H1 (cell line): ENCODE data around the gene ITSN1. TPM values are rescaled to one million over a fixed set of nuclear protein-coding genes. Genes with fewer than 3 reads are reported as not detected.

Experiments used
- CTCF ChIA-PET: fragments of 300-600 bp; sonication (Branson Sonifier 250); formaldehyde crosslinking; loops from one replicate; lab custom pipeline; 2021; ENCODE audit not compliant: partially characterized antibody; lab: Charles Lee
- POLR2A ChIA-PET: fragments of 300-600 bp; sonication (Branson Sonifier 250); formaldehyde crosslinking; loops from one replicate; lab custom pipeline; 2021; ENCODE audit warnings: inconsistent platforms; ENCODE audit not compliant: partially characterized antibody; lab: Charles Lee
- DNase-seq, 2 experiments: peaks; one replicate each; pipeline versions ENCODE4 v3.0.0 to v3.0.0-alpha.2; 2010 to 2022; ENCODE audit warnings: low spot score in 2 of 2, low read depth in 1 of 2, mixed read lengths in 1 of 2
- FAIRE-seq: peaks from 2 replicates; lab custom pipeline; 2011; peaks lifted over from hg19 to GRCh38; lab: Jason Lieb, UNC
- H2AFZ ChIP-seq: 2 replicates; pipeline ENCODE4 v1.8.1; 2012; ENCODE audit warnings: low read length, inconsistent platforms
- H2AK5ac ChIP-seq: 2 replicates; pipeline ENCODE4 v1.6.1; 2013; ENCODE audit warnings: low read depth, low read length
- H2BK120ac ChIP-seq: replicated peaks from 2 replicates; pipeline ENCODE3; 2013; ENCODE audit warnings: low read depth, low read length, inconsistent platforms
- H2BK12ac ChIP-seq: 2 replicates; pipeline ENCODE4 v1.6.1; 2013; ENCODE audit warnings: low read depth, low read length
- H2BK15ac ChIP-seq: 2 replicates; pipeline ENCODE4 v1.6.1; 2013; ENCODE audit warnings: low read length
- H2BK20ac ChIP-seq: 2 replicates; pipeline ENCODE4 v1.6.1; 2013; ENCODE audit warnings: low read length
- H2BK5ac ChIP-seq: 2 replicates; pipeline ENCODE4 v1.6.1; 2013; ENCODE audit warnings: low read depth, low read length
- H3K14ac ChIP-seq: 2 replicates; pipeline ENCODE4 v1.6.1; 2013; ENCODE audit warnings: inconsistent platforms; ENCODE audit not compliant: insufficient read length
- H3K18ac ChIP-seq: 2 replicates; pipeline ENCODE4 v1.6.1; 2013; ENCODE audit warnings: low read length; ENCODE audit errors: extremely low read depth
- H3K23ac ChIP-seq: 2 replicates; pipeline ENCODE4 v1.6.1; 2013; ENCODE audit warnings: inconsistent platforms; ENCODE audit not compliant: insufficient read length
- H3K23me2 ChIP-seq: 2 replicates; pipeline ENCODE4 v1.6.1; 2013; ENCODE audit warnings: low read depth, low read length
- H3K27ac ChIP-seq: 2 replicates; pipeline ENCODE4 v1.6.1; 2011; ENCODE audit warnings: low read depth, low read length, inconsistent platforms
- H3K27me3 ChIP-seq, 4 experiments: replicated peaks in 1 of 4; 1 replicate in 1 of 4; 2 replicates in 3 of 4; pipeline versions ENCODE4 v1.6.1 to v1.8.1; 2011 to 2013; ENCODE audit warnings: low read length in 3 of 4, mild to moderate bottlenecking in 3 of 4, inconsistent platforms in 2 of 4, mixed read lengths in 2 of 4, moderate library complexity in 1 of 4; ENCODE audit not compliant: control insufficient read depth in 3 of 4, insufficient read depth in 3 of 4; ENCODE audit errors: extremely low read depth in 1 of 4
- H3K36me3 ChIP-seq, 4 experiments: 2 replicates each; pipeline versions ENCODE4 v1.6.1 to v1.8.1; 2011 to 2013; ENCODE audit warnings: mild to moderate bottlenecking in 4 of 4, low read length in 3 of 4, moderate library complexity in 2 of 4, control low read depth in 1 of 4, inconsistent platforms in 1 of 4; ENCODE audit not compliant: insufficient read depth in 4 of 4, control insufficient read depth in 2 of 4
- H3K4ac ChIP-seq: replicated peaks from 2 replicates; pipeline ENCODE3; 2013; ENCODE audit warnings: low read length, low read depth, mixed read lengths, inconsistent platforms; ENCODE audit not compliant: insufficient read length
- H3K4me1 ChIP-seq, 4 experiments: replicated peaks in 1 of 4; 1 replicate in 1 of 4; 2 replicates in 3 of 4; pipeline versions ENCODE4 v1.6.1 to v1.8.1; 2011 to 2013; ENCODE audit warnings: low read length in 3 of 4, inconsistent platforms in 2 of 4, mixed read lengths in 1 of 4; ENCODE audit not compliant: insufficient read depth in 4 of 4, control insufficient read depth in 3 of 4
- H3K4me2 ChIP-seq, 2 experiments: 2 replicates each; pipeline versions ENCODE4 v1.6.1 to v1.8.1; 2011 to 2013; ENCODE audit warnings: low read depth in 2 of 2, low read length in 2 of 2, control low read depth in 1 of 2, inconsistent platforms in 1 of 2, mild to moderate bottlenecking in 1 of 2; ENCODE audit not compliant: insufficient read depth in 1 of 2
- H3K4me3 ChIP-seq, 4 experiments: fragments of 200-600, 300-600 bp in 1 of 4; sonication (generic), shearing (Covaris generic), sonication (Bioruptor Twin) in 1 of 4; 2 replicates each; pipeline versions ENCODE4 v1.5.1 to v1.8.1; 2011 to 2016; ENCODE audit warnings: low read length in 4 of 4, low read depth in 3 of 4, control low read depth in 2 of 4, inconsistent platforms in 2 of 4, mild to moderate bottlenecking in 2 of 4, mixed read lengths in 1 of 4, moderate library complexity in 1 of 4; ENCODE audit not compliant: insufficient read depth in 2 of 4; ENCODE audit errors: extremely low read depth in 1 of 4
- H3K56ac ChIP-seq: replicated peaks from 2 replicates; pipeline ENCODE3; 2013; ENCODE audit warnings: low read depth, mild to moderate bottlenecking, mixed read lengths, low read length, inconsistent platforms; ENCODE audit not compliant: insufficient read length
- H3K79me1 ChIP-seq: 2 replicates; pipeline ENCODE4 v1.6.1; 2013; ENCODE audit warnings: low read depth, low read length, control low read depth
- H3K79me2 ChIP-seq, 2 experiments: 2 replicates each; pipeline versions ENCODE4 v1.6.1 to v1.8.1; 2012 to 2013; ENCODE audit warnings: low read length in 2 of 2, mild to moderate bottlenecking in 2 of 2, inconsistent platforms in 1 of 2; ENCODE audit not compliant: insufficient read depth in 2 of 2, control insufficient read depth in 1 of 2
- H3K9ac ChIP-seq, 4 experiments: replicated peaks in 1 of 4; 1 replicate in 1 of 4; 2 replicates in 3 of 4; pipeline versions ENCODE4 v1.6.1 to v1.8.1; 2011 to 2013; ENCODE audit warnings: low read depth in 3 of 4, low read length in 3 of 4, control low read depth in 2 of 4, mild to moderate bottlenecking in 2 of 4, moderate library complexity in 2 of 4, inconsistent platforms in 1 of 4; ENCODE audit errors: extremely low read depth in 1 of 4
- H3K9me3 ChIP-seq, 2 experiments: 2 replicates each; pipeline versions ENCODE4 v1.6.1 to v1.8.1; 2012 to 2013; ENCODE audit warnings: mild to moderate bottlenecking in 2 of 2, moderate library complexity in 2 of 2, control low read depth in 1 of 2, inconsistent platforms in 1 of 2, low read depth in 1 of 2, low read length in 1 of 2, mixed read lengths in 1 of 2; ENCODE audit not compliant: insufficient read depth in 2 of 2
- H4K20me1 ChIP-seq, 2 experiments: replicated peaks in 1 of 2; 2 replicates each; pipeline versions ENCODE3 to v1.8.1; 2011 to 2013; ENCODE audit warnings: inconsistent platforms in 2 of 2, low read length in 2 of 2, mild to moderate bottlenecking in 1 of 2; ENCODE audit not compliant: insufficient read depth in 2 of 2, control insufficient read depth in 1 of 2
- H4K5ac ChIP-seq: 2 replicates; pipeline ENCODE4 v1.6.1; 2013; ENCODE audit warnings: low read length, low read depth, mixed read lengths, inconsistent platforms; ENCODE audit not compliant: insufficient read length
- H4K8ac ChIP-seq: 2 replicates; pipeline ENCODE4 v1.8.0; 2013; ENCODE audit warnings: mild to moderate bottlenecking, moderate library complexity, low read length, inconsistent platforms; ENCODE audit not compliant: insufficient read depth; ENCODE audit errors: extremely low read depth
- H4K91ac ChIP-seq: replicated peaks from 2 replicates; pipeline ENCODE3; 2013; ENCODE audit warnings: low read length, mixed read lengths, inconsistent platforms; ENCODE audit not compliant: insufficient read length
- HDAC2 ChIP-seq, 2 experiments: fragments of 300-600 bp in 1 of 2; sonication (generic) in 1 of 2; IDR thresholded peaks; 2 replicates each; pipeline ENCODE4 v1.6.1; 2011 to 2012; ENCODE audit warnings: low read depth in 2 of 2, low read length in 2 of 2, mild to moderate bottlenecking in 2 of 2, moderate library complexity in 2 of 2, borderline replicate concordance in 1 of 2, inconsistent platforms in 1 of 2
- HDAC6 ChIP-seq: IDR thresholded peaks from one replicate; pipeline ENCODE4 v1.7.1; 2012; ENCODE audit warnings: low read depth, mild to moderate bottlenecking, inconsistent platforms, low read length, moderate library complexity
- MAFK ChIP-seq: IDR thresholded peaks from 2 replicates; pipeline ENCODE4 v1.6.1; 2012; ENCODE audit warnings: low read depth, mild to moderate bottlenecking, improper control_type of control experiment, low read length
- POLR2A ChIP-seq, 2 experiments: IDR thresholded peaks; 1 replicate in 1 of 2; 2 replicates in 1 of 2; pipeline ENCODE4 v1.6.1; 2011; ENCODE audit warnings: low read depth in 2 of 2, low read length in 2 of 2, mild to moderate bottlenecking in 2 of 2; ENCODE audit errors: control extremely low read depth in 1 of 2
- RBBP5 ChIP-seq: IDR thresholded peaks from 2 replicates; pipeline ENCODE4 v1.7.1; 2012; ENCODE audit warnings: low read depth, mild to moderate bottlenecking, inconsistent platforms, low read length, moderate library complexity, borderline replicate concordance
- RFX5 ChIP-seq: IDR thresholded peaks from 2 replicates; pipeline ENCODE4 v1.6.1; 2011; ENCODE audit warnings: low read depth, low read length, improper control_type of control experiment, borderline replicate concordance
- TCF12 ChIP-seq: IDR thresholded peaks from 2 replicates; pipeline ENCODE4 v1.6.1; 2011; ENCODE audit warnings: low read depth, mild to moderate bottlenecking, low read length
- WGBS, 2 experiments: shearing (Covaris generic) in 1 of 2; methylation state at CpG; one replicate each; pipeline versions ENCODE4 v1.1.6 to v1.1.7; 2013 to 2015; ENCODE audit warnings: low lambda C conversion rate in 2 of 2, mixed read lengths in 2 of 2, inconsistent platforms in 1 of 2, low coverage in 1 of 2, missing lambda C conversion rate in 1 of 2; ENCODE audit not compliant: insufficient replicate concordance in 2 of 2, insufficient coverage in 1 of 2, insufficient read length in 1 of 2; ENCODE audit errors: extremely low coverage in 1 of 2, missing lambda C conversion rate in 1 of 2; 5-methylcytosine and 5-hydroxymethylcytosine counted together
- polyA plus RNA-seq, 7 experiments: library from polyadenylated mRNA; depleted of rRNA in 3 of 7; stranded (reverse) in 5 of 7; unstranded in 2 of 7; fragments of >200 nt in 5 of 7; fragments of 200-250 nt in 2 of 7; gene quantifications; 1 replicate in 5 of 7; 2 replicates in 1 of 7; 4 replicates in 1 of 7; pipeline versions ENCODE4 v1.2.1 to v1.2.3, GENCODE V29; 2011 to 2013; ENCODE audit warnings: missing spikeins in 2 of 7, mixed read lengths in 2 of 7
- total RNA-seq: library from RNA; stranded (reverse); fragmentation: NEBNext Ultra II Directional; extraction: Animal tissue kit (Norgen Biotek cat#: 25700); gene quantifications from 2 replicates; pipeline ENCODE4 v1.2.1, GENCODE V29; 2021
- TF ChIP-seq, protein P1 (sequence below), 3 experiments: IDR thresholded peaks; 1 replicate in 2 of 3; 2 replicates in 1 of 3; pipeline versions ENCODE4 v1.5.1 to v1.6.1; 2011; ENCODE audit warnings: low read length in 3 of 3, mild to moderate bottlenecking in 3 of 3, inconsistent platforms in 2 of 3, low read depth in 1 of 3, moderate library complexity in 1 of 3; ENCODE audit not compliant: insufficient read depth in 1 of 3; ENCODE audit errors: control extremely low read depth in 1 of 3
- TF ChIP-seq, protein P2 (sequence below): IDR thresholded peaks from 2 replicates; pipeline ENCODE4 v1.6.1; 2012; ENCODE audit warnings: inconsistent platforms

Gene ITSN1
- total and polyA plus RNA-seq, 2 of the 8 experiments (the other 6 are each of a cell fraction or from before 2014, with no cell fraction given), result 60.8 to 78.1 TPM

DNA sequence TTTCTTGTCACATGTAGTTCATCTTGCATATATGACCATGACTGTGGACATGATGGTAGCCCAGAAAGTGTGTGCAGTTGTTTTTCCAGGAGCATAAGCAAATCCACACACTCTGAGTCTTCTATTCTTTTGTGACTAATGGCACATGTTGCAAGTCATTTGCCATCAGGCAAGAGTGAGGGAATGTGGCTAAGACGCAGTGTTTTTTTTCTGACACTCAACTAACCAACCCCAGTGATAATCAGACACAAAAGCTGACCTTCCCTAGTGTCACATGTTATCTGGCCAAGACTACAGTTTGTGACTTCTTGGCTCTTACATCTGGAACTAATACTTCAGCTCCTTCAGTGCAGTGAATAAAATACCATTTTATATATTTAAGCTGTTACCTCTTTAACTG, 108.8 kb downstream of the ITSN1 start:
- no peak for DNase-seq
- ChIA-PET CTCF (no interaction called here), POLR2A (no interaction called here)
- no peak for TF ChIP-seq HDAC2 (IDR thresholded peaks at IDR 0.05; ENCODE audit: borderline replicate concordance in 1 of 2, low read depth in 2 of 2, low read length in 2 of 2)
- TF ChIP-seq, protein P1, sequence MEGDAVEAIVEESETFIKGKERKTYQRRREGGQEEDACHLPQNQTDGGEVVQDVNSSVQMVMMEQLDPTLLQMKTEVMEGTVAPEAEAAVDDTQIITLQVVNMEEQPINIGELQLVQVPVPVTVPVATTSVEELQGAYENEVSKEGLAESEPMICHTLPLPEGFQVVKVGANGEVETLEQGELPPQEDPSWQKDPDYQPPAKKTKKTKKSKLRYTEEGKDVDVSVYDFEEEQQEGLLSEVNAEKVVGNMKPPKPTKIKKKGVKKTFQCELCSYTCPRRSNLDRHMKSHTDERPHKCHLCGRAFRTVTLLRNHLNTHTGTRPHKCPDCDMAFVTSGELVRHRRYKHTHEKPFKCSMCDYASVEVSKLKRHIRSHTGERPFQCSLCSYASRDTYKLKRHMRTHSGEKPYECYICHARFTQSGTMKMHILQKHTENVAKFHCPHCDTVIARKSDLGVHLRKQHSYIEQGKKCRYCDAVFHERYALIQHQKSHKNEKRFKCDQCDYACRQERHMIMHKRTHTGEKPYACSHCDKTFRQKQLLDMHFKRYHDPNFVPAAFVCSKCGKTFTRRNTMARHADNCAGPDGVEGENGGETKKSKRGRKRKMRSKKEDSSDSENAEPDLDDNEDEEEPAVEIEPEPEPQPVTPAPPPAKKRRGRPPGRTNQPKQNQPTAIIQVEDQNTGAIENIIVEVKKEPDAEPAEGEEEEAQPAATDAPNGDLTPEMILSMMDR (IDR thresholded peaks at IDR 0.05; ENCODE audit: control extremely low read depth in 1 of 3, insufficient read depth in 1 of 3, low read depth in 1 of 3, low read length in 3 of 3), result no peak
- TF ChIP-seq, protein P2, sequence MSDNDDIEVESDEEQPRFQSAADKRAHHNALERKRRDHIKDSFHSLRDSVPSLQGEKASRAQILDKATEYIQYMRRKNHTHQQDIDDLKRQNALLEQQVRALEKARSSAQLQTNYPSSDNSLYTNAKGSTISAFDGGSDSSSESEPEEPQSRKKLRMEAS, result no peak
- no peak for TF ChIP-seq RFX5
- no peak for TF ChIP-seq TCF12
- TF ChIP-seq RBBP5, result no peak
- TF ChIP-seq POLR2A (IDR thresholded peaks at IDR 0.05; ENCODE audit: control extremely low read depth in 1 of 2, low read depth in 2 of 2, low read length in 2 of 2), result no peak
- no peak for TF ChIP-seq HDAC6
- TF ChIP-seq MAFK, result no peak
- Histone ChIP-seq H3K23ac (no peak overlapping the region), H3K4me3 (no peak overlapping the region), H4K8ac (no peak overlapping the region), H3K14ac (no peak overlapping the region), H3K9me3 (peaks cover 0 to 4% of the 10 kb centered on the region in 2 experiments; a peak in 2 of 4 replicates), H4K20me1 (peaks cover 2 to 4% of the 10 kb centered on the region in 2 experiments), H3K79me2 (no peaks in the 10 kb centered on the region), H2BK20ac (no peak overlapping the region), H2BK5ac (no peak overlapping the region), H3K4me1 (no peaks in the 10 kb centered on the region), H3K23me2 (no peaks in the 10 kb centered on the region), H3K9ac (no peak overlapping the region), H2AFZ (no peak overlapping the region), H3K4ac (no peak overlapping the region), H3K27me3 (no peaks in the 10 kb centered on the region), H4K5ac (no peak overlapping the region), H2BK15ac (no peak overlapping the region), H2BK120ac (no peak overlapping the region), H3K27ac (no peak overlapping the region), H2BK12ac (no peak overlapping the region), H3K18ac (no peak overlapping the region), H3K4me2 (no peak overlapping the region), H4K91ac (no peak overlapping the region), H2AK5ac (no peak overlapping the region), H3K56ac (no peak overlapping the region), H3K79me1 (no peaks in the 10 kb centered on the region), H3K36me3 (peaks cover 2 to 24% (median 8%) of the 10 kb centered on the region in 4 experiments; a peak in 5 of 8 replicates)
- WGBS, 2 experiments, result 100% methylated on average over 1 of the region's 1 CpG; no CpG with 5 or more reads in 1 of the 2 experiments
- FAIRE-seq, result no peak
